Central memory CD8-positive, alpha-beta T cell (primary cell): Measurements from ENCODE around the gene ENDOG.
"Not testable (repeated sequence)": the region's sequence is repeated elsewhere in the genome, so short reads cannot be mapped to it uniquely, and the experiment has no call there.

Experiments used
- ATAC-seq: fragments of 150-1000 bp; cut with Tn5 transposase; replicated peaks from 2 replicates; pipeline ENCODE4 v1.10.0; 2022; ENCODE audit warnings: mild to moderate bottlenecking, moderate FRiP score, moderate number of reproducible peaks; ENCODE audit not compliant: poor library complexity, severe bottlenecking; ENCODE audit errors: extremely low read depth
- DNase-seq, 2 donors: peaks; one replicate each; pipeline ENCODE4 v3.0.0; 2021; ENCODE audit warnings: low spot score in 2 of 2
- H3K27ac Mint-ChIP-seq: one replicate; pipeline ENCODE4 v1.8.0; 2022; ENCODE audit warnings: low read depth, mild to moderate bottlenecking, moderate library complexity, mixed read lengths
- H3K27me3 Mint-ChIP-seq: one replicate; pipeline ENCODE4 v1.8.0; 2022; ENCODE audit warnings: mixed read lengths
- H3K36me3 Mint-ChIP-seq: one replicate; pipeline ENCODE4 v1.8.0; 2022; ENCODE audit warnings: mild to moderate bottlenecking, moderate library complexity, mixed read lengths; ENCODE audit not compliant: insufficient read depth
- H3K4me1 Mint-ChIP-seq: one replicate; pipeline ENCODE4 v1.8.0; 2022; ENCODE audit warnings: mixed read lengths
- H3K4me3 Mint-ChIP-seq: one replicate; pipeline ENCODE4 v1.8.0; 2022; ENCODE audit warnings: mild to moderate bottlenecking, moderate library complexity, mixed read lengths
- H3K9me3 Mint-ChIP-seq: one replicate; pipeline ENCODE4 v1.8.0; 2022; ENCODE audit warnings: mixed read lengths

The ENDOG gene

GRCh38 chr9:128786681-128787601, 31.4 kb upstream of the ENDOG start, which contains the start of gene TBC1D13:
TSS of gene TBC1D13 (plus strand) at chr9:128787253. CDS start at chr9:128787354, 101 bp downstream.
- H3K4me3 Mint-ChIP-seq = peak within 1 kb of the TSS; percentile 95
- ATAC-seq (peak; percentile 97), DNase-seq (peak; percentile 88)
- H3K36me3 Mint-ChIP-seq = peaks cover 14% of the 10 kb centered on the region
- no peaks in the 10 kb centered on the region for H3K9me3 Mint-ChIP-seq
- no peaks in the 10 kb centered on the region for H3K27me3 Mint-ChIP-seq
- H3K4me1 Mint-ChIP-seq = peaks cover 14% of the 10 kb centered on the region
- peak within 1 kb of the TSS; percentile 91 for H3K27ac Mint-ChIP-seq

GRCh38 chr9:128787659-128788058, 30.6 kb upstream of the ENDOG start:
- Mint-ChIP-seq H3K4me3 (peak overlapping the region; percentile 95), H3K9me3 (no peaks in the 10 kb centered on the region), H3K27ac (peak overlapping the region; percentile 91), H3K36me3 (peaks cover 16% of the 10 kb centered on the region), H3K27me3 (no peaks in the 10 kb centered on the region), H3K4me1 (peaks cover 14% of the 10 kb centered on the region)
- no peak for DNase-seq
- ATAC-seq = no peak

GRCh38 chr9:128788445-128788844, 29.9 kb upstream of the ENDOG start:
- ATAC-seq (no peak), DNase-seq (no peak)
- H3K36me3 Mint-ChIP-seq = peaks cover 21% of the 10 kb centered on the region
- H3K27me3 Mint-ChIP-seq = no peaks in the 10 kb centered on the region
- H3K9me3 Mint-ChIP-seq = no peaks in the 10 kb centered on the region
- H3K4me1 Mint-ChIP-seq = peaks cover 20% of the 10 kb centered on the region
- H3K27ac Mint-ChIP-seq = peak overlapping the region; percentile 91
- peak overlapping the region; percentile 95 for H3K4me3 Mint-ChIP-seq

- no peak overlapping the region for H3K4me3 Mint-ChIP-seq
- peaks cover 25% of the 10 kb centered on the region for H3K4me1 Mint-ChIP-seq
- H3K36me3 Mint-ChIP-seq = peaks cover 36% of the 10 kb centered on the region
- no peaks in the 10 kb centered on the region for H3K9me3 Mint-ChIP-seq
- no peaks in the 10 kb centered on the region for H3K27me3 Mint-ChIP-seq
- no peak for DNase-seq
- no peak for ATAC-seq
- H3K27ac Mint-ChIP-seq = no peak overlapping the region
These were observed 27.8 kb upstream of the ENDOG start for GRCh38 chr9:128790536-128790935.

GRCh38 chr9:128792134-128792533, 26.2 kb upstream of the ENDOG start:
- Mint-ChIP-seq H3K9me3 (no peaks in the 10 kb centered on the region), H3K36me3 (peaks cover 38% of the 10 kb centered on the region), H3K27ac (no peak overlapping the region), H3K4me3 (no peak overlapping the region), H3K27me3 (no peaks in the 10 kb centered on the region), H3K4me1 (peaks cover 20% of the 10 kb centered on the region)
- ATAC-seq (no peak), DNase-seq (no peak)

GRCh38 chr9:128792978-128793686, 25.2 kb upstream of the ENDOG start:
- Mint-ChIP-seq H3K27ac (no peak overlapping the region), H3K4me3 (no peak overlapping the region), H3K4me1 (peaks cover 12% of the 10 kb centered on the region), H3K27me3 (no peaks in the 10 kb centered on the region), H3K36me3 (peaks cover 43% of the 10 kb centered on the region), H3K9me3 (no peaks in the 10 kb centered on the region)
- no peak for DNase-seq
- no peak for ATAC-seq

- Mint-ChIP-seq H3K4me1 (peaks cover 11% of the 10 kb centered on the region), H3K36me3 (peaks cover 53% of the 10 kb centered on the region)
- not testable (repeated sequence) for H3K27me3 Mint-ChIP-seq, DNase-seq, ATAC-seq, H3K27ac Mint-ChIP-seq, H3K9me3 Mint-ChIP-seq, H3K4me3 Mint-ChIP-seq
These were observed 23.3 kb upstream of the ENDOG start for GRCh38 chr9:128794961-128795360.

- peaks cover 2% of the 10 kb centered on the region for H3K4me1 Mint-ChIP-seq
- H3K27me3 Mint-ChIP-seq = no peaks in the 10 kb centered on the region
- no peaks in the 10 kb centered on the region for H3K9me3 Mint-ChIP-seq
- H3K27ac Mint-ChIP-seq = no peak overlapping the region
- peaks cover 70% of the 10 kb centered on the region for H3K36me3 Mint-ChIP-seq
- H3K4me3 Mint-ChIP-seq = no peak overlapping the region
- DNase-seq (no peak), ATAC-seq (no peak)
These were observed 19.4 kb upstream of the ENDOG start for GRCh38 chr9:128798896-128799295.

- Mint-ChIP-seq H3K27me3 (no peaks in the 10 kb centered on the region), H3K4me3 (no peak overlapping the region), H3K4me1 (no peaks in the 10 kb centered on the region), H3K9me3 (no peaks in the 10 kb centered on the region), H3K36me3 (peaks cover 66% of the 10 kb centered on the region), H3K27ac (no peak overlapping the region)
- DNase-seq = no peak
- no peak for ATAC-seq
These were observed 18.2 kb upstream of the ENDOG start for GRCh38 chr9:128800061-128800460.

- H3K9me3 Mint-ChIP-seq = no peaks in the 10 kb centered on the region
- DNase-seq = no peak
- ATAC-seq = no peak
- H3K27ac Mint-ChIP-seq = no peak overlapping the region
- no peak overlapping the region for H3K4me3 Mint-ChIP-seq
- no peaks in the 10 kb centered on the region for H3K4me1 Mint-ChIP-seq
- H3K27me3 Mint-ChIP-seq = no peaks in the 10 kb centered on the region
- peaks cover 62% of the 10 kb centered on the region for H3K36me3 Mint-ChIP-seq
These were observed 15.8 kb upstream of the ENDOG start for GRCh38 chr9:128802482-128802881.

GRCh38 chr9:128805661-128806060, 12.6 kb upstream of the ENDOG start:
- DNase-seq = no peak
- no peaks in the 10 kb centered on the region for H3K4me1 Mint-ChIP-seq
- H3K27ac Mint-ChIP-seq = peak overlapping the region; percentile 65
- H3K9me3 Mint-ChIP-seq = no peaks in the 10 kb centered on the region
- no peak overlapping the region for H3K4me3 Mint-ChIP-seq
- no peaks in the 10 kb centered on the region for H3K27me3 Mint-ChIP-seq
- peaks cover 48% of the 10 kb centered on the region for H3K36me3 Mint-ChIP-seq
- ATAC-seq = no peak

- DNase-seq (no peak), ATAC-seq (no peak)
- Mint-ChIP-seq H3K9me3 (no peaks in the 10 kb centered on the region), H3K4me1 (no peaks in the 10 kb centered on the region), H3K27ac (no peak overlapping the region), H3K36me3 (peaks cover 35% of the 10 kb centered on the region), H3K4me3 (no peak overlapping the region), H3K27me3 (no peaks in the 10 kb centered on the region)
These were observed 10.5 kb upstream of the ENDOG start for GRCh38 chr9:128807827-128808226.

- Mint-ChIP-seq H3K36me3 (peaks cover 28% of the 10 kb centered on the region), H3K4me1 (no peaks in the 10 kb centered on the region), H3K27me3 (no peaks in the 10 kb centered on the region), H3K4me3 (peak overlapping the region; percentile 16), H3K9me3 (no peaks in the 10 kb centered on the region), H3K27ac (no peak overlapping the region)
- DNase-seq = no peak
- ATAC-seq = no peak
These were observed 9.8 kb upstream of the ENDOG start for GRCh38 chr9:128808543-128808942.
